ENCODE data around the gene NEO1.
A peak's percentile ranks its signal among the peaks of the same experiment; 100 is the strongest.
"Not testable (repeated sequence)": the region's sequence is repeated elsewhere in the genome, so short reads cannot be mapped to it uniquely, and the experiment has no call there.

The NEO1 gene

GRCh38 chr15:73183071-73183470 is 130.8 kb downstream of the NEO1 start:
- TF ChIP-seq CTCF (IDR thresholded peaks at IDR 0.05; ENCODE audit: insufficient read depth, low read depth, low read length, missing control alignments), result no peak
- DNase-seq (ENCODE audit: low read depth), result no peak
- H3K4me3 ChIP-seq (ENCODE audit: low read length), result no peak overlapping the region

- no peak for TF ChIP-seq CTCF (IDR thresholded peaks at IDR 0.05; ENCODE audit: insufficient read depth, low read depth, low read length, missing control alignments)
- H3K4me3 ChIP-seq (ENCODE audit: low read length), result no peak overlapping the region
- DNase-seq (ENCODE audit: low read depth), result peak; percentile 1
Observed at GRCh38 chr15:73190189-73190601, 137.9 kb downstream of the NEO1 start.

GRCh38 chr15:73195166-73195565 is 142.9 kb downstream of the NEO1 start:
- no peak overlapping the region for H3K4me3 ChIP-seq (ENCODE audit: low read length)
- no peak for TF ChIP-seq CTCF (IDR thresholded peaks at IDR 0.05; ENCODE audit: insufficient read depth, low read depth, low read length, missing control alignments)
- no peak for DNase-seq (ENCODE audit: low read depth)

- H3K4me3 ChIP-seq (ENCODE audit: low read length), result no peak overlapping the region
- no peak for DNase-seq (ENCODE audit: low read depth)
- TF ChIP-seq CTCF (IDR thresholded peaks at IDR 0.05; ENCODE audit: insufficient read depth, low read depth, low read length, missing control alignments), result no peak
Observed at GRCh38 chr15:73196113-73196512, 143.8 kb downstream of the NEO1 start.

- DNase-seq (ENCODE audit: low read depth), result no peak
- H3K4me3 ChIP-seq (ENCODE audit: low read length), result no peak overlapping the region
- TF ChIP-seq CTCF (IDR thresholded peaks at IDR 0.05; ENCODE audit: insufficient read depth, low read depth, low read length, missing control alignments), result no peak
Observed at GRCh38 chr15:73200339-73200738, 148.1 kb downstream of the NEO1 start.

GRCh38 chr15:73210630-73211029 is 158.4 kb downstream of the NEO1 start:
- no peak overlapping the region for H3K4me3 ChIP-seq (ENCODE audit: low read length)
- DNase-seq (ENCODE audit: low read depth), result no peak
- TF ChIP-seq CTCF (IDR thresholded peaks at IDR 0.05; ENCODE audit: insufficient read depth, low read depth, low read length, missing control alignments), result no peak

- DNase-seq (ENCODE audit: low read depth), result no peak
- no peak overlapping the region for H3K4me3 ChIP-seq (ENCODE audit: low read length)
- no peak for TF ChIP-seq CTCF (IDR thresholded peaks at IDR 0.05; ENCODE audit: insufficient read depth, low read depth, low read length, missing control alignments)
Observed at GRCh38 chr15:73212424-73212823, 160.2 kb downstream of the NEO1 start.

DNA sequence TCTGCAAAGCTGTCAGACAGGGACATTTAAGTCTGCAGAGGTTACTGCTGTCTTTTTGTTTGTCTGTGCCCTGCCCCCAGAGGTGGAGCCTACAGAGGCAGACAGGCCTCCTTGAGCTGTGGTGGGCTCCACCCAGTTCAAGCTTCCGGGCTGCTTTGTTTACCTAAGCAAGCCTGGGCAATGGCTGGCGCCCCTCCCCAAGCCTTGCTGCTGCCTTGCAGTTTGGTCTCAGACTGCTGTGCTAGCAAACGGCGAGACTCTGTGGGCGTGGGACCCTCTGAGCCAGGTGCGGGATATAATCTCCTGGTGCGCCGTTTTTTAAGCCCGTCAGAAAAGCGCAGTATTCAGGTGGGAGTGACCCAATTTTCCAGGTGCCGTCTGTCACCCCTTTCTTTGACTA is 169.2 kb downstream of the NEO1 start:
- not testable (repeated sequence) for DNase-seq (ENCODE audit: low read depth); H3K4me3 ChIP-seq (ENCODE audit: low read length)

Data from epithelial cell of esophagus (primary cell).